IPS-18a (cell line): Measurements from ENCODE around the gene RUVBL2.

ENCODE experiments used
- H3K27ac ChIP-seq: one replicate; pipeline ENCODE4 v1.5.1; 2013; ENCODE audit warnings: low read length
- H3K27me3 ChIP-seq: one replicate; pipeline ENCODE4 v1.6.1; 2013; ENCODE audit warnings: mild to moderate bottlenecking, low read length; ENCODE audit not compliant: control insufficient read depth, insufficient read depth
- H3K36me3 ChIP-seq: one replicate; pipeline ENCODE4 v1.6.1; 2013; ENCODE audit warnings: low read depth, low read length; ENCODE audit not compliant: control insufficient read depth
- H3K4me1 ChIP-seq: one replicate; pipeline ENCODE4 v1.6.1; 2013; ENCODE audit warnings: low read depth, low read length; ENCODE audit not compliant: control insufficient read depth
- H3K4me3 ChIP-seq: one replicate; pipeline ENCODE4 v1.5.1; 2013; ENCODE audit warnings: low read length
- H3K9ac ChIP-seq: one replicate; pipeline ENCODE4 v1.6.1; 2013; ENCODE audit warnings: mild to moderate bottlenecking, low read length, moderate library complexity
- H3K9me3 ChIP-seq: one replicate; pipeline ENCODE4 v1.6.1; 2013; ENCODE audit warnings: low read depth, low read length; ENCODE audit not compliant: control insufficient read depth

RUVBL2 gene

DNA sequence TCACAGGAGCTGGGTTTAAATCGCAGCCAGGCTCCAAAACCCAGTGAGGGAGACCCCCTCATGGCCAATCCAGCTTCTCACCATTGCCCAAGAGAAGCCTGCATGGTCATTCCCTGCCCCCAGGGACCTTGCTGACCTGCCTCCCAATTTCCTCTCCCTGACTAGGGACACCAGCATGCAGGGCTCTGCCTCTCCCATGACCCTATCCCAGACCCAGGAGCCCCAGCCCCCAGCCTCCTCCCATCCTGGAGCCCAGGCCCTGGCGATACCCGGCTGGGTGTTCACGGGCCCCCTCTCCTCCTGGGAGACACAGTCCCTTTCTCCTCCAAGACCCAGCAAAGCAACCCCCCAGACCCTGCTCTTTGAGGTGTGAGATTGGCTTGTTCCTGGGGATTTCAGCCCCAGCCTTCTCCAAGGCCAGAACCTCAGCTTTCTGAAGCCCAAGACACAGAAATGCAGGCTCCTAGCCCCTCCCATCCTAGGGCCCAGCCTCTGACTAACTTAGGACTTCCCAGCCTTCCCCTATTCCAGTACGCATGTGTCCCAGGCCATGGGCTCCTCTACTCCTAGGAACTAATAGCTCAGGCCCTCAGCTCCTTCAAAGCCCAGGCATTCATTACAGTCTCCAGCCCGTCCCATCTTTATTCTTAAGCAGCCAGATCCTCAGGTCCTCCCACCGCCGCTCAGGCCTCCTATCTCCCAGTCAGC, 1.7 kb upstream of the RUVBL2 start:
- Histone ChIP-seq H3K9ac (peak overlapping the region; percentile 73), H3K9me3 (no peaks in the 10 kb centered on the region), H3K27me3 (no peaks in the 10 kb centered on the region), H3K36me3 (peaks cover 10% of the 10 kb centered on the region), H3K27ac (peak overlapping the region; percentile 25), H3K4me3 (peak overlapping the region; percentile 85), H3K4me1 (no peaks in the 10 kb centered on the region)

DNA sequence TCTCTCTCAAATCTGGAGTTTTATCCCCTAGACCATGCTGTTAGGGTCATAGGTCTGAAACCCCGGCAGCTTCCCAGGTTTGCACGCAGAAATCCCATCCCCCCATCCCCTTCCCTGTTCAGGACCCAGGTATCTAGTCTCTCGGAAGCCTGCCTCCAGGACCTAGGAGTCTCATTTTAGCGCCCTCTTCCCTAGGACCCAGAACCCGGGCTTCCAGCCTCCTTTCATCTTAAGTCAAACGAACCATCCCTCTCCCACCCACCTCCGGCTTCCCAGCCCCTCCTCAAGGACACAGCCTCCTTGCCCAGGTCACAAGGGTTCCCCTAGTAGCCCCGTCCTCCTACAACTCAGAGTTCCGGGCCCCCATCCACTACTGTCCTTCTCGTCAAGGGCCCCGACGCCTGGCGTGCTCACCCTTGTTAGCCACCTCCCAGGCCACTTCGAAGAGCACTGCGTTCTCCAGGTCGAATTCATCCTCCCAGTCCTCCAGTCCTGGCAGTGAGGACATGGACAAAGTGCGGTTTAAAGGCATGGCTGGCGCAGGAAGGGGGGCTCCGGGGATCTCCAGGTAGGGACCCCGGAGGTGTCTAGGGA, 1.0 kb upstream of the RUVBL2 start:
- H3K9me3 ChIP-seq, result no peaks in the 10 kb centered on the region
- no peaks in the 10 kb centered on the region for H3K4me1 ChIP-seq
- H3K4me3 ChIP-seq, result peak overlapping the region; percentile 85
- H3K27ac ChIP-seq, result peak overlapping the region; percentile 25
- peak overlapping the region; percentile 73 for H3K9ac ChIP-seq
- no peaks in the 10 kb centered on the region for H3K27me3 ChIP-seq
- H3K36me3 ChIP-seq, result peaks cover 10% of the 10 kb centered on the region

DNA sequence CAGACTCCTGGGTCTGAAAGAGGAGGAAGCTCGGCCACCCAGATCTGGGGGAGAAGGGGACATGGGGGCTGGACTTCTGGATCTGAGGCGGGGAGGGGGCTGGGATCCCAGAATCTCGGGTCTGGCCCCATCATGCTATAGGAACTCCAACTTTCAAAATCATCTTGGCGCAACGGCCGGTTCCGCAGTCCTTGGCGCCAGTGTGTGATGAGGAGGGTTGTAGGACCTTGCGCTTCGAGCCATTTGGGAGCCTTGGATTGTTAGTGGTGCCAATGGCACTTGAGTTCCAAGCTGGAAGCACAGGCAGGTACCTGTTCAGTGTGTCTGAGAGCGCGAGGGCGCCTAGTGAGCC, 324 bp downstream of the RUVBL2 start:
- Histone ChIP-seq H3K4me3 (peak overlapping the region; percentile 85), H3K27ac (peak overlapping the region; percentile 46), H3K36me3 (no peaks in the 10 kb centered on the region), H3K4me1 (no peaks in the 10 kb centered on the region), H3K27me3 (no peaks in the 10 kb centered on the region), H3K9ac (peak overlapping the region; percentile 66), H3K9me3 (no peaks in the 10 kb centered on the region)

DNA sequence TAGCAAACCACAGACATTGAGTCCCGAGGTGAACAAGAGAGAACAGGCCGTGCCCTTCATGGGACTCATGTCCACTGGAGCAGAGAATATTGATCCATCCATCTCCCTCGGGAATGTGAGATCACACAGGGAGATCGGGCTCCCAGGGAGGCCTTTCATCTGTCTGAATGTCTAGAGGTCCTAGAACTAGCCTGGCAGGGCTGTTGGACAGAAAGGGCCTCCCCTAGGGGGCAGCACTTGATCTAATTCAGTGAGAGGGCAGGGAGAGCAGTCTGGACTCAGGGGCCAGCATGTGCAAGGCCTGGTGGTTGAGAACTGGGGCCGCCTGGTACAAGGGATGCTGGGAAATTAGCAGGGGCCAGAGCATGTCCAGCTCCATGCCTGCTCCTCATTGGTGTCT, 4.3 kb downstream of the RUVBL2 start:
- H3K4me1 ChIP-seq, result no peaks in the 10 kb centered on the region
- H3K9me3 ChIP-seq, result no peaks in the 10 kb centered on the region
- H3K36me3 ChIP-seq, result peaks cover 1% of the 10 kb centered on the region
- H3K9ac ChIP-seq, result no peak overlapping the region
- H3K4me3 ChIP-seq, result no peak overlapping the region
- H3K27me3 ChIP-seq, result no peaks in the 10 kb centered on the region
- H3K27ac ChIP-seq, result no peak overlapping the region

DNA sequence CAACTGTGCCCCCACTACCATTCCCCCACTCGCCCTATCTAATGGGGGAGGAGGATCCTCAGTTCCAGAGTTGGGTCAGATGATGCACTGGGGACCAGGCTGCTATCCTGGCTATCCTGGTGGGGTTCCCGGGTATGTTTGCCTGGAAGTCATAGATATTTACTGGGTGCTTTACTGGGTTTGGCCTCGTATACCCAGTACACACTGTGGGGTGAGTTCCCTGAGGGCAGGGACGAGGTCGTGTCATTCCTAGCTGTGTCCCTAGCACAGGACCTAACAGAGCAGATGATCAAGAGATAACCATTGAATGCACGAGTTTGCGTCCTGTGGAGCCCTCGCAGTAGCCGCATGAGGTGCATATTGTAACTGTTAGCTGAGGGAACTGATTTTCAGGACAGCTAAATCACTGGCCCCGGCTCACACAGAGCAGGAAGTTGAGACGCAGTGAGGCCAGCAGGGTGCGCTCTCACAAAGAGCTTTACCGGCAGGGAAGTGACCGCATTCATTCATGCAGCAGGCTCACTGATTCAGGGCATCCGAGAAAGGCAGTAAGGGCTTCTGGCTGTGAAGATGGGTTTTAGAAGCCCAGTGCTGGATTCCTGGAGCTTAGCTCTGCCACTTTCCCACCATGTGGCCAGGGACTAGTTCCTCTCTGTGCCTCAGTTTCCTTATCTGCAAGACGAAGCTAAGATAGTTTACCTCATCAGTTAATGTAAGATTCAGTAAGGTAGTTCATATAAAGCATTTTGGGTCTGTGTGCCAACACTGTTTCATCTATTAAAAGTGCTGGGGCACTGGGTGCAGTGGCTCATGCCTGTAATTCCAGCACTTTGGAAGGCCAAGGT, 6.0 kb downstream of the RUVBL2 start:
- Histone ChIP-seq H3K9me3 (no peaks in the 10 kb centered on the region), H3K9ac (no peak overlapping the region), H3K36me3 (peaks cover 14% of the 10 kb centered on the region), H3K27me3 (no peaks in the 10 kb centered on the region), H3K4me1 (no peaks in the 10 kb centered on the region), H3K27ac (no peak overlapping the region), H3K4me3 (no peak overlapping the region)

DNA sequence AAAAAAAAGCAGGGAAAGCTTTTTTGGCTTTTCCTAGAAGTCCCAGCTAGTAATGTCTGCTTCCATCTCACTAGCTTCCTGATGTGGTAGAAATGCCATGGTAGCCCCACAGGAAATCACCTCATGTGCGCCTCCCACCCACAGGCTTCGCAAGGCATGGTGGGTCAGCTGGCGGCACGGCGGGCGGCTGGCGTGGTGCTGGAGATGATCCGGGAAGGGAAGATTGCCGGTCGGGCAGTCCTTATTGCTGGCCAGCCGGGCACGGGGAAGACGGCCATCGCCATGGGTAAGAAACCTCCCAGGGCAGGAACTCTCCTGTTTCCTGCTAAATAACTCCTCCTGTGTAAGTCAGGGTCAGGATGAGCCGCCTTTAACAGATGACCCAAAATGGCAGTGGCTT, 10.4 kb downstream of the RUVBL2 start:
- Histone ChIP-seq H3K27ac (no peak overlapping the region), H3K9me3 (no peaks in the 10 kb centered on the region), H3K36me3 (peaks cover 31% of the 10 kb centered on the region), H3K9ac (no peak overlapping the region), H3K4me3 (no peak overlapping the region), H3K27me3 (no peaks in the 10 kb centered on the region), H3K4me1 (no peaks in the 10 kb centered on the region)

DNA sequence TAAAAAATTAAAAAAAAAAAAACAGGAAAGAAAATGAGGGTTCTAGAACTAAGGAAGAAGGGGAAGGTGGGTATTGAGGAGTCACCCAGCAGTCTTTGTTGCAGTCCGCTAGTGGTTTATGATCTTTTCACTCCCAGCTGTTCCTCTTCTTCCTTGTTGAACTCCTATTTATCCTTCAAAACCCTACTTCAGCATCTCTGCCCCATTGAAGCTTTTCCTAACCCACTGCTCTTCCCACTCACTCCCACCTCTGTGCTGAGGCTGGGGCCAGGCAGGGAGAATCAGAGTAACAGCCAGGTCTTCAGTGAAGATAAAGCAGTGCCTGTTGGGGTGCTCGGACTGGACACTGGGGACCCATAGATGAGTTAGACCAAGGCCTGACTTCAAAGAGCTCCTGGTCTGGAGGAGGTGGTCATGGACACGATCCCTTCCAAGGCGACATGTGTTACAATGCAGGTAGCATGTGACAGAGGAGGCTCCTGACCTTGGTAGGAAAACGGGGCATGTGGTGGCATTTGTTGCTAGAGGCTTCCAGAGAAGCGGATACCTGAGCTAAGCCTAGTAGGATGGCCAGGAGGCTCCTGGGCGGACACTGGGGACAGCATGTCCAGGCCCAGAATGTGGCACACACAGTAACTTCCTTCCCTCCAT, 11.4 kb downstream of the RUVBL2 start:
- Histone ChIP-seq H3K4me3 (no peak overlapping the region), H3K9ac (no peak overlapping the region), H3K36me3 (peaks cover 37% of the 10 kb centered on the region), H3K27me3 (no peaks in the 10 kb centered on the region), H3K27ac (no peak overlapping the region), H3K9me3 (no peaks in the 10 kb centered on the region), H3K4me1 (no peaks in the 10 kb centered on the region)

DNA sequence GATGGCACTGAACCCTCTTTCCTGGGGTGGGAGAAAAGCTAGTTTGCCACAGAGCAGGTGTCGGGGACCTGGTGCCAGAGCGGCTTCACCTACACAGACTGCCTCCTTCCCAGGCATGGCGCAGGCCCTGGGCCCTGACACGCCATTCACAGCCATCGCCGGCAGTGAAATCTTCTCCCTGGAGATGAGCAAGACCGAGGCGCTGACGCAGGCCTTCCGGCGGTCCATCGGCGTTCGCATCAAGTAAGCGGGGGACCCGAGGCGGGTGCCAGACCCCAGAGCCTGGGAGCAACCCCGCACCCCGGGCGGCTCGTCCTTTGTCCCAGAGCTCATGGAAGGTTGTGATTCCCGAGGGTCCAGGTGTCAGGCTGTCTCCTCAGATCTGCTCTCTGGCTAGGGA, 13.2 kb downstream of the RUVBL2 start:
- no peak overlapping the region for H3K9ac ChIP-seq
- H3K4me3 ChIP-seq, result no peak overlapping the region
- H3K9me3 ChIP-seq, result no peaks in the 10 kb centered on the region
- H3K27ac ChIP-seq, result no peak overlapping the region
- H3K36me3 ChIP-seq, result peaks cover 53% of the 10 kb centered on the region
- no peaks in the 10 kb centered on the region for H3K27me3 ChIP-seq
- H3K4me1 ChIP-seq, result no peaks in the 10 kb centered on the region

DNA sequence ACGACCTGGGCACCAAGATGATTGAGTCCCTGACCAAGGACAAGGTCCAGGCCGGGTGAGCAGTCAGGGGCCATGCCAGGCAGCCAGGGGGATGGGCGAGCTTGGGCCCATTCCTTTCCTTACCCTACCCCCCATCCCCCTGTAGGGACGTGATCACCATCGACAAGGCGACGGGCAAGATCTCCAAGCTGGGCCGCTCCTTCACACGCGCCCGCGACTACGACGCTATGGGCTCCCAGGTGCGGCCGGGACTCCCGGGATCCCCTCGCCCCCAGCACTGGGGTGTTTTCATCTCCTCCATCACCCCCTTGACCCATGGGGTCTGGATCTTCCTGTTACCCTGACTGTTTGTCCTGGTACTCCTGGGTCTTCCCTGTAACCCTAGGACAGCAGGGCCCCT, 16.1 kb downstream of the RUVBL2 start:
- H3K9ac ChIP-seq, result no peak overlapping the region
- H3K27me3 ChIP-seq, result no peaks in the 10 kb centered on the region
- peaks cover 39% of the 10 kb centered on the region for H3K36me3 ChIP-seq
- no peak overlapping the region for H3K4me3 ChIP-seq
- no peak overlapping the region for H3K27ac ChIP-seq
- no peaks in the 10 kb centered on the region for H3K9me3 ChIP-seq
- H3K4me1 ChIP-seq, result no peaks in the 10 kb centered on the region

DNA sequence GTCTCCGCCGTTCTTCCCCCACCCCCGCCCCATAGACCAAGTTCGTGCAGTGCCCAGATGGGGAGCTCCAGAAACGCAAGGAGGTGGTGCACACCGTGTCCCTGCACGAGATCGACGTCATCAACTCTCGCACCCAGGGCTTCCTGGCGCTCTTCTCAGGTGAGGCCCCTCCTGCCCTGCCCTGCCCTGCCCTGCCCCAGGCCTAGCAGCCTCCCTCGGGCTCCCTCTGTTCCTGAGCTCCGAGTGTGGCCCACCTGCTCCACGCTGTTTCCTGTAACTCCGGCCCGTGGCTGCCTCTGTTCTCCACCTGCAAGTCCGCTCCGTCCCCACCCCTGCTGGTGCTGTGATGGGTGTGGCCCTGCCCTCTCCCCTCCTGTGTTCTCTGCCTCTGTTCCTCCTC, 16.8 kb downstream of the RUVBL2 start:
- Histone ChIP-seq H3K9me3 (no peaks in the 10 kb centered on the region), H3K36me3 (peaks cover 40% of the 10 kb centered on the region), H3K9ac (no peak overlapping the region), H3K4me1 (no peaks in the 10 kb centered on the region), H3K4me3 (no peak overlapping the region), H3K27ac (no peak overlapping the region), H3K27me3 (no peaks in the 10 kb centered on the region)

DNA sequence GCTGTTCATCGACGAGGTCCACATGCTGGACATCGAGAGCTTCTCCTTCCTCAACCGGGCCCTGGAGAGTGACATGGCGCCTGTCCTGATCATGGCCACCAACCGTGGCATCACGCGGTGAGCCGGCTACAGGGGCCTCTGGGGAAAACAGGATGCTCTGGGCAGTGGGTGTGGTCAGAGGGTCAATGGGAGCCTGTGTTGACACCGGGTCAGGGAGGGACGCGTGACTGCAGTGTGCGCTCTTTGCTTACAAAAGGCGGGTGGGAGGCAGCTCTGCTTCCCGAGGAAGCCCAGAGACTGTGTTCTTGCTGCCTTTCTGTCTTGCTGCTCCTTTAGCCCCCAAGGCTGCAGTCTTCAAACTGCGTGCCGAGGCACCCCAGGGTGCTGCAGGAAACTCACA, 17.5 kb downstream of the RUVBL2 start:
- Histone ChIP-seq H3K27ac (no peak overlapping the region), H3K9me3 (no peaks in the 10 kb centered on the region), H3K9ac (no peak overlapping the region), H3K36me3 (peaks cover 43% of the 10 kb centered on the region), H3K4me3 (no peak overlapping the region), H3K4me1 (no peaks in the 10 kb centered on the region), H3K27me3 (no peaks in the 10 kb centered on the region)
